ENCODE measurements around the gene CALU.

Gene CALU

DNA sequence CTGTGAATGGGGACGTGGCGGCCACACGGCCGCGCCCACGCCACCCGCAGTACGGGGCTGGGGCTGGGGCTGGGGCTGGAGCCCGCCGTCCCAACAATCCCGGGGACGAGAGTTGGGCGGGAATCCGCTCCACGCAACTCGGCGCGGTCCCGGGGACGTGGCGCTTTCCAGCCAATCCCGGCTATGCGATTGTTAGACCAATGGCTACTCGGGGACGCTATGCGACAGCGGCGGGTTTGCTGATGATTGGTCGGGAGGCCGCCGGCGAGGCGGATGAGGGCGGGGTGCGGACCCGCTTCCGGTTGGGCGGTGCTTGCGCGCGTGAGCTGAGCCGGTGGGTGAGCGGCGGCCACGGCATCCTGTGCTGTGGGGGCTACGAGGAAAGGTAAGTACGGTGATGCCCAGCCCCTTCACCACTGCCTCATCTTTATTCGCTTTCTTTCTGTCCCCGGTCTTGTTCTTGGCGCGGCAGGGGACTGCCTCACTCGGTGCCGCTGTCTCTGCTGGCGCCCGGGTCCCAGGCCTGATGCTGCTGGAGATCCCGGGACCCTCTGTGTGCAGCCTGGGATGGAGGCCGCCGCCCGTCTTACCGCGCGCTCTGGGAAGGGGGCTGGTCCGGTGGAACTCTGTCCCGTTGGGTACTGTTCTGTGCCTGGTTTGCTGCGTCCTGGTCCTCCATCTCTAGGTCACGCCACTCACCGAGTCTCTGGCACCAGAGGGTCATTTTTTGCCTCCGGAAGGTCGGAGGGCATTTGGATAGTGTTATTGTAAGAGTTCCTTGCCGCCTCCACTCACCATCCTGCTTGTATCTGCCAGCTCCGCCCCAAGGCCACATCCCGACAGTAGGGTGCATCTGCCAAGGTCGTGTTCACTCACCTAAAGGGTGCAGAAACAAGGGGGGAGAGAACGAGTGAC, at the start of gene CALU:
Gene CALU, plus strand, starts transcription at position 312 of the 915 bp plus-strand sequence. CDS start 9,225 bp downstream, outside the sequence.
- DNase-seq, result peak; percentile 78

DNA sequence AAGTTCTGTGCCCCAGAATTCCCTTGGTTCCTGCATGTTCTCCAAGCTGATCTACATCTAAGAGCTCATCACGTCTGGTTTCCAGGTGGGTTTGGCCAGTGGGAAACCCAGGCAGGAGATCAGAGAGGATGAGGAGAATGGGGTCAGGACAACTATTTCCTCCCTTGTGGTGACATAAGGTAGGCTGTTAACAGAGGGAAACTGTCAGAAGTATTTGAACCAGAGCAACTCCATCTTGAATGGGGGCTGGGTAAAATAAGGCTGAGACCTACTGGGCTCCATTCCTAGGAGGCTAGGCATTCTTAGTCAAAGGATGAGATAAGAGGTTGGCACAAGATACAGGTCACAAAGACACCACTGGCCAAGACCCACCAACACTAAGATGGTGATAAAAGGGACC, 47.9 kb upstream of the CALU start:
- DNase-seq, result no peak

DNA sequence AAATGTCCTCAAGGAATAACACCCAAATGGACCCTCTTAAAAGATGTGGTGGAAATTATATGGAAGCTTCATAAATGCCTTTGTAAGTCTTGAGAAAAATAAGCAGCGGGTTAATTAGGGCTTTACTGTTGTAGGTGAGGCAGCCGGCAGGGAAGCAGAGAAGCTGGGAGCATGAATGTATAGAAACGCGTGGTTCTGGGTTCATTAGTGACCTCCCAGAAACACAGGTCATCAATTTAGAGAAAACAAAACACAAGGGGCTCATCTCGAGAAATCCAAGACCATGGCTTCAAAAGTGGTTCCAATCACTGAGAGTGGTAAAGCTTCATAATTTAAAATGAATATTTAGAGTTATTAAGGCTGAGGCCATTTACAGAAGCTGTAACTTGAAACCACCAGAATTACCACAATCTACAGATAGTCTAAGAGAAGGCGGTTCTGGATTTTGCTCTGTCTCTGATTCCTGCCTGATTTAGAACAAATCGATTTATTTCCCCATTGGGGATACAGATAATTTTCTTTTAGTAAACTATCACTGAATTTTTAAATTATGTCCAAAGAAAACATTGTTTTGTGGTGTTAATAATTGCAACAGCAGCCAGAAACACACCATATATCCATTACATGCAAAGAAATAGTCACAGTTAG, 46.4 kb upstream of the CALU start:
- DNase-seq, result no peak

DNA sequence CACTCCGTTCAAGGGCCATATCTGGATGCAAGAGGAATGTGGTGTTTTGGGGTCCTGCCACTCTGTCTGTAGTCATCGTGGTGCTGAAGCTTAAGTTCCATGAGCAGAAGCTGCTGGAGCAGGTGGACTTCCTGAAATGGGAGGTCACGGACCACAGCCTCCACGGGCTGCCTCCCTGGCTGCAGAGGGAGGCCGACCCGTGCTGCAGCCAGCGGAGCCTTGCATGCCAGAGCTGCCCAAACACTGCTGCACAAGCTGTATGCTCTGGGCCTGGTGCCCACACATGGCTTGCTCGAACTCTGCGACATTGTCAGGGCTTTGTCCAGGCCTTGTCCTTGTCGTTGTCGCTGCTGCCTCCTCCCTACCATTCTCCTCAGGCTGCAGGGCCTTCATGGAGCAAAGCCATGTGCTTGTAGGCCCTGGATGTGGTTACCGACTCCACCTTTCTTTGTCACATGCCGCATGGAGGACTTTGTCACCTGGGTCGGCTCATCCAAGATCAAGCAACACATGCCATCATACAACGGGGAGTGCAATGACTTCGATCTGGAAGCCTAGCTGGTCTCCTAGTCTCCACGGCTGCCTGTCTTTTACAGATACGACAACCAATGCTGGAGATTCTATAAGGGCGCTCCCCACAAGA, 45.7 kb upstream of the CALU start:
- no peak for DNase-seq

DNA sequence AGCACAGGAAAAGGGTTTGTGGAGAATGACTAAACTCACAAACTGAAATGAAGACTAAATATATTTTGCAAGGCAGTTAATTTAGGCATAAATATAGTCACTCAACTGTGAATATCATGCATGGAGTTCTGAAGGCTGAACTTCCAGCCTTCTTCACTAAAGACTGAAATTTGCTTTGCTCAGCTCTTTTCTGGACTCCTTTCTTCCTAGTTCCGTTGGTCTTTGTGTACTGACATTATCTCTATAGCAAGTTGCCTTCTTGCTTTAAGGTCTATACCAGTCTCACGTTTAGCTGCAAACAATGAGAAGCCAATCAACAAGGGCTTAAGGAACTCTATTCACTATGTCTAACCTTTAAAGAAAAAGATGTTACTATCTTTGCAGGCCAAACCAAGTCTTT, 44.4 kb upstream of the CALU start:
- no peak for DNase-seq

- DNase-seq, result no peak
These were observed 41.8 kb upstream of the CALU start for GRCh38 chr7:128697302-128697905.

DNA sequence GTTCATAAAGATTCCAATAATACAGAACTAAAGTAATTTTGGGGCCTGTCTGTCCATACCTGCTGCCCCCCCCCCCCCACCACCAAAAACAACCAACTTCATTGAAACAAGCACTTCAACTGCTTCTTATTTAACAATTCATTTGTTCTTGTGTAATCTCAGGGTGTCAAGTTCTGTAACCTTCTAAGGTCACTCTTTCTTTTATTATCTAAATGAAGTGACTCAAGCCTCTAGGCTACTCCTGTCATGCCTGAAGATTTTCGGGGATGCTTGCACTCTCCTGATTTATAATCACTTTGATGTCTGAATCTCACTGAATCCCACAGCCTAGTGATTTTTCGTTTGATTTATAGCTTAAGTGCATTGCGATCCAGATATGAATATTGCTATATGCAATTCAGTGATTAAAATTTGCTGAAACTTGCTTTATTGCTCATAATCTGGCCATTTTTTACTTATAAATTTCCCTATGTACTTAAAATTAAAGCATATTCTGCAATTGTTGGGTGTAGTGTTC, 39.9 kb upstream of the CALU start:
- no peak for DNase-seq

DNA sequence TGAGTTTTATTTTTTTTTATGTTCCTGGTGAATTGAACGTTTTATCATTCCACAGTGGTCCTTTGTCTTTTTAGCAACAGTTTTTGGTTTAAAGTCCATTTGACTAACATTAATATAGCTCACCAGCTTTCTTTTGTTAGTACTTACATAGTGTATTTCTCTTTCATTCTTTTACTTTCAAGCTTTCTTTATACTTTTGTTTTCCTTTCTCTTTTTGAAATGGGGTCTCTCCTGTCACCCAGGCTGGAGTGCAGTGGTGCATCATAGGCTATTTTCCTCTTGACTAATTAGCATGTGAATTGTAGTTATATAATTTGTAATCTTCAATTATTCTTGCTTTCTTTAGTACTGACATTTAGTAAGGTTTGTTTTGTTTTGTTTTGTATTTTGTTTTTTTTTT, 39.3 kb upstream of the CALU start:
- no peak for DNase-seq

DNA sequence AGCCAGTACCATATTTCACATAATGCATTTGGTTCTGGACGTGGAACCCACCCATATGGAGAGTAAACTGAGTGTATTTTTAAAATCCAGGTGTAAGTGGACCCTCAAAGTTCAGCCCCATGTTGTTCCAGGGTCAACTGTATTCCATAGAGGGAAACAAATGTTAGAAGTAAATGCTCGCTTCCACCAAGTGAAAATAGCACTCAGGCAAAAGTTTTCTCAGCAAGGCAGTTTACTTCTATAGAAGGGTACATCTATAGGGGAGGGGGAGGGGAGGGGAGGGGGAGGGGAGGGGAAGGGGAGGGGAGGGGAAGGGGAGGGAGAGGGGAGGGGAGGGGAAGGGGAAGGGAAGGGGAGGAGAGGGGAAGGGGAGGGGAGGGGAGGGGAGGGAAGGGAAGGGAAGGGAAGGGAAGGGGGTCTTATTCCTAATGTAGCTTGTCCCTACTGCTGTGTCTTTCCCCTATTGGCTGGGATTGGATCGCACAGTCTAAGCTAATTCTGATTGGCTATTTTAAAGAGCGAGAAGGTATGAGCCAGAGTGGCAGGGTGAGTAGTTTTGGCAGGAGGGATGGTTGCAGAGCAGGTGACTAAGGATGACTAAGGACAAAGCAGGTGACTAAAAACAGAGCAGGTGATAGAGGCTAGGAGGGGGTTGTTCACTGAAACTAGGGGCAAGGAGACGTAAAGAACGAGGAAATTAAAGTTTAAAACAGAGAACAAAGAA, 37.9 kb upstream of the CALU start:
- DNase-seq, result no peak

DNA sequence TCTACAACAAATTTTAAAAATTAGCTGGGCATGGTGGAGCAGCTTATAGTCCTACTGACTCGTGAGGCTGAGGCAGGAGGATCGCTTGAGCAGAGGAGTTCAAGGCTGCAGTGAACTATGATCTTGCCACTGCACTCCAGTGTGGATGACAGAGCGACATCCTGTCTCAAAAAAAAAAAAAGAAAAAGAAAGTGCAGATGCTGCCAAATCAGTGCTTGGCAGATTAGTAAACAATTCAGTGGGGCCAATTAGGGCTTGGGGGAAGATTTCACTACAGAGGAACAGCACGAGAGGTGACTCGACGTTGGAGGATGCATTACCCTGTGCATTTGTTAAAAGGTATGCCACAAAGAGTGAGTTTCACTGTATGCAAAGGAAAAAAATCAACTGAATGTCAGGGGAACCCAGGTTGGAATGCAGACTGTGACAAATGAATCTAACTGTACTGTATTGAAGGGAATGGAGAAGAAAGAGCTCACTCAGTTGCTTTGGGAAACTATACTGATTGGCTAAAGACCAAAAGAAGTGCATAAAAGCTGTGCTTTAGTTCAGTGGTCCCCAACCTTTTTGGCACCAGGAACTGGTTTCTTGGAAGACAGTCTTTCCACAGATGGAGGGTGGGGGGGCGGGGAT, 35.4 kb upstream of the CALU start:
- no peak for DNase-seq

- DNase-seq, result no peak
These were observed 33.2 kb upstream of the CALU start for GRCh38 chr7:128705891-128706333.

GRCh38 chr7:128707752-128708151, 31.4 kb upstream of the CALU start:
- DNase-seq, result no peak

- no peak for DNase-seq
These were observed 30.9 kb upstream of the CALU start for GRCh38 chr7:128708235-128708634.

GRCh38 chr7:128708824-128709223, 30.3 kb upstream of the CALU start:
- DNase-seq, result no peak

GRCh38 chr7:128710481-128710880, 28.7 kb upstream of the CALU start:
- no peak for DNase-seq

DNA sequence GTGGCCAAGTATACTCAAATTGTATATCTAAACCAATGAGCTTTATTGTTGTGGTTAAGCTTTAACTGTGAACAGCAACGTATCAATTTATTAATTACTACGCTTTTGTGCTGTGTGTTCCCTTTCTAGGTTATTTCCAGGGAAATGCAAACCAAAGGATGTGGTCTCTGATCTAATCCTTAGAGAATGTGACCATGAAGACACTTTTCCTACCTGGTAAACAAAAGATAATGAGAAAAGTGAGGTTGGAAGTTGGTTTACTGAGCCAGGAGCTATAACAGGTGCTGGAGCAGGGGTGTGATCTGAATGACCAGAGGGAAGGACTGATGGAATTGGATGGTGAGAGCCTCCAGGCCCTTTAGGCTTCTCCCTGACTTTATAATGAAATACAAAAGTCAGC, 25.4 kb upstream of the CALU start:
- DNase-seq, result no peak

DNA sequence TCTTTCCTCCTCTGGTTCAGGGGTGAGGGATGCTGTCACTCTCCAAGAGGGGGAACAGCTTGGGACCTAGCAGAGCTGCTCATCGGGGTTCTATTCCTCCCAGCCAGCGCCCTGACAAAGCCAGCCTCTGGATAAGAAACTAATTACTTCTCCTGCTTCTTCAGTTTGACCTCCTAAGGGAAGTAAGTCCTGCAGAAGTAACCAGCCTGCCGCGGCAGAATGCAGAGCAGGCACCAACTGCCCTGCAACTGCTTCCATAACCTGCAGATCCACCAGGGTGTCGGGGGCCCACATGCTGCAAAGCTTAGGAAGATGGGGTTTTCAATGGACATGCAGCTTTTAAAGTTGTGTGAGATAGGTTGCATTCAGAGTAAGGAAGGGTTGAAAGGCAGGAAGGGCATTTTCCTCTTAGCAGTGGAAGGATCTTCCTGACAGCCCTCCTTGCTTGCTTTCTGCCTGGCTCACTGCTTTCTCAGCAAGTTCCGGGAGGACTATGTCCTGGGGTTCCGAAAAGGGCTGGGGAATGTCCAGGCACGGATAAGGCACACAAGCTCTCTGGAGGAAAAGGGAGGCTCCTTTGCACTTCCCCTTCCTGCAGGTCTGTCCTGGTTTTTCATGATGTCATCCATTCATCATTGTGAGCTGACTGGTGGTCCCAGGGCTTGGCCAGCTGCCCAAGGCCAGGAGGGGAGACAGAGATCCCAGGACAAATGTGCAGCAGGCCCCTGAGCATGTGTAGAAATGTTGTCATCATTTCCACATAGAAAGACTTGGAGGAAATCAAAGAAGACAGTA, 24.3 kb upstream of the CALU start:
- no peak for DNase-seq

DNA sequence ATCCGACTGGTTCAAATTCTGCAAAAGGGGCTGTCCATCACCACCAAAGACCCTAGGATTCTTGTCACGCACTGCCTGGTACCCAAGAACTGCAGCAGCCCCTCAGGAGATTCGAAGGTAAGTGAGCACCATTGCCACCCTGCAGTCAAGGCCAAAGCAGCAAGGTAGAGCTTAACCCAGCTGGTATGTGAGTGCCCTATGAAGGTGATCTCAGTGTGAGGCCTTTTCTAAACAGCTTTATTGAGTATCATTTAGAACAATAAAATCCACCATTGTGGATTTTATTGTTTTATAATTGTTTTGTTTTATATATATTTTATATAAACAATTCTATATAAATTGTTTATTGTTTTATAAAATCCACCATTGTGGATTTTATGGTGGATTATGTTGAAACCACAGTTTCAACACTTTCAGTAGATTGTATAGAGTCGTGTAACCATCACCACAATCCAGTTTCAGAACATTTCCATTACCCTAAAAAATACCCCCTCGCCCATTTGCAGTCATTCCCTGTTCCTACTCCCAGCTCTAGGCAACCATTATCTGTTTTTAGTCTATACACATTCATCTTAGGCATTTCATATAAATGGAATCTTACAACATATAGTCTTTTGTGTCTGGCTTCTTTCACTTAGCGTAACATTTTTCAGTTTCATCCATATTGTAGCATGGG, 20.1 kb upstream of the CALU start:
- DNase-seq, result no peak

GRCh38 chr7:128721376-128721775, 17.8 kb upstream of the CALU start:
- no peak for DNase-seq

GRCh38 chr7:128724743-128725142, 14.4 kb upstream of the CALU start:
- no peak for DNase-seq
